HepG2 (cell line): ENCODE results near the gene HERC4. TPM values are rescaled to one million over a fixed set of nuclear protein-coding genes. Genes with fewer than 3 reads are reported as not detected.
A peak's percentile ranks its signal among the peaks of the same experiment; 100 is the strongest.

Experiments used
- CAMTA2 ChIP-seq: sonication (generic); formaldehyde crosslinking; IDR thresholded peaks from 2 replicates; pipeline ENCODE4 v1.4.0; 2020; ENCODE audit warnings: mild to moderate bottlenecking, missing genetic modification reagents, borderline replicate concordance
- DR1 ChIP-seq: sonication (generic); formaldehyde crosslinking; IDR thresholded peaks from 2 replicates; pipeline ENCODE4 v1.8.0; 2021; ENCODE audit warnings: mild to moderate bottlenecking, missing genetic modification reagents, inconsistent platforms
- EHMT2 ChIP-seq: fragments of 200-600 bp; sonication (generic); IDR thresholded peaks from 2 replicates; pipeline ENCODE4 v1.7.0; 2017; ENCODE audit warnings: antibody characterized with exemption, low read depth, low read length, borderline replicate concordance
- GPBP1L1 ChIP-seq: sonication (generic); formaldehyde crosslinking; IDR thresholded peaks from 2 replicates; pipeline ENCODE4 v1.5.0; 2020; ENCODE audit warnings: mild to moderate bottlenecking, missing genetic modification reagents
- KLF15 ChIP-seq: sonication (generic); formaldehyde crosslinking; IDR thresholded peaks from 2 replicates; pipeline ENCODE4 v1.8.1; 2023; ENCODE audit warnings: borderline replicate concordance, mild to moderate bottlenecking, inconsistent platforms, missing genetic modification reagents, mixed read lengths
- LCORL ChIP-seq, 2 experiments: fragments of 450-650 bp in 1 of 2; sonication (generic) in 1 of 2; formaldehyde crosslinking in 1 of 2; IDR thresholded peaks; 2 replicates each; pipeline versions ENCODE4 v1.5.0 to v1.6.1; 2017 to 2020; ENCODE audit warnings: antibody characterized with exemption in 1 of 2, missing genetic modification reagents in 1 of 2
- MAX ChIP-seq: IDR thresholded peaks from 2 replicates; pipeline ENCODE4 v1.6.1; 2012; ENCODE audit warnings: inconsistent platforms
- MIER3 ChIP-seq: IDR thresholded peaks from 2 replicates; pipeline ENCODE4 v1.6.1; 2016; ENCODE audit warnings: missing compliant biosample characterization, borderline replicate concordance
- NR2C2 ChIP-seq: sonication (generic); formaldehyde crosslinking; IDR thresholded peaks from 2 replicates; pipeline ENCODE4 v1.4.0; 2020; ENCODE audit warnings: missing genetic modification reagents, mild to moderate bottlenecking, moderate library complexity, borderline replicate concordance
- NR2F2 ChIP-seq: IDR thresholded peaks from 2 replicates; pipeline ENCODE4 v1.6.1; 2012; ENCODE audit warnings: low read depth, inconsistent platforms, borderline replicate concordance
- NR3C1 ChIP-seq: sonication (generic); formaldehyde crosslinking; IDR thresholded peaks from 2 replicates; pipeline ENCODE4 v1.4.0; 2020; ENCODE audit warnings: missing genetic modification reagents
- SPEN ChIP-seq: sonication (generic); formaldehyde crosslinking; IDR thresholded peaks from 2 replicates; pipeline ENCODE4 v1.5.1; 2020; ENCODE audit warnings: low read depth, mild to moderate bottlenecking, missing genetic modification reagents
- STAT6 ChIP-seq: sonication (generic); formaldehyde crosslinking; IDR thresholded peaks from 2 replicates; pipeline ENCODE4 v1.4.0; 2020; ENCODE audit warnings: missing genetic modification reagents, mild to moderate bottlenecking, borderline replicate concordance
- TCF12 ChIP-seq, 2 experiments: fragments of 450-650 bp in 1 of 2; sonication (generic) in 1 of 2; formaldehyde crosslinking in 1 of 2; IDR thresholded peaks; 2 replicates each; pipeline versions ENCODE4 v1.6.1 to v1.8.0; 2017 to 2022; ENCODE audit warnings: antibody characterized with exemption in 1 of 2, mild to moderate bottlenecking in 1 of 2, missing genetic modification reagents in 1 of 2, moderate library complexity in 1 of 2
- ZBTB38 ChIP-seq: sonication (generic); formaldehyde crosslinking; IDR thresholded peaks from 2 replicates; pipeline ENCODE4 v1.5.1; 2020; ENCODE audit warnings: mild to moderate bottlenecking, missing genetic modification reagents
- ZBTB39 ChIP-seq: sonication (generic); formaldehyde crosslinking; IDR thresholded peaks from 2 replicates; pipeline ENCODE4 v1.5.0; 2020; ENCODE audit warnings: missing genetic modification reagents
- ZC3H13 ChIP-seq: sonication (generic); formaldehyde crosslinking; IDR thresholded peaks from 2 replicates; pipeline ENCODE4 v1.8.1; 2023; ENCODE audit warnings: mild to moderate bottlenecking, missing genetic modification reagents, moderate library complexity
- ZNF30 ChIP-seq: sonication (generic); formaldehyde crosslinking; IDR thresholded peaks from 2 replicates; pipeline ENCODE4 v1.5.0; 2020; ENCODE audit warnings: mild to moderate bottlenecking, missing genetic modification reagents
- ZNF605 ChIP-seq: sonication (generic); formaldehyde crosslinking; IDR thresholded peaks from 2 replicates; pipeline ENCODE4 v1.8.0; 2022; ENCODE audit warnings: mild to moderate bottlenecking, missing genetic modification reagents
- ZNF7 ChIP-seq: IDR thresholded peaks from 2 replicates; pipeline ENCODE4 v1.6.1; 2016; ENCODE audit warnings: missing biosample characterization, missing genetic modification reagents
- polyA plus RNA-seq, 8 experiments: library from polyadenylated mRNA; depleted of rRNA in 3 of 8; stranded (reverse) in 7 of 8; unstranded in 1 of 8; fragments of >200 nt; fragmentation: Illumina TruSeq in 4 of 8; extraction: Trizol in 4 of 8; gene quantifications; 2 replicates each; pipeline versions ENCODE4 v1.2.1 to v1.2.3, GENCODE V29; 2011 to 2016; ENCODE audit warnings: low read depth in 4 of 8, missing spikeins in 1 of 8, mixed read lengths in 1 of 8; ENCODE audit not compliant: insufficient read depth in 1 of 8
- total RNA-seq, 5 experiments: library from RNA; depleted of rRNA; stranded (reverse); fragments of >200 nt; fragmentation: Illumina TruSeq; extraction: Trizol; gene quantifications; 2 replicates each; pipeline ENCODE4 v1.2.3, GENCODE V29; 2016; ENCODE audit warnings: low read depth in 1 of 5

The HERC4 gene
- total and polyA plus RNA-seq, 2 of the 13 experiments (the other 11 are each of a cell fraction or from before 2014, with no cell fraction given), result 9.8 to 20.2 TPM

- TF ChIP-seq KLF15 (CRISPR knock-in tag), result 0 out of 2 replicates have a peak, but pooled peaks have one; percentile 58
- peak; percentile 68; the same call in 1 of the 2 replicates for TF ChIP-seq CAMTA2
- TF ChIP-seq EHMT2, result no peak
- TF ChIP-seq ZNF30 (CRISPR knock-in tag), result no peak
- TF ChIP-seq MAX, result peak; percentile 98
- TF ChIP-seq STAT6, result no peak; the same call in 1 of the 2 replicates
- TF ChIP-seq SPEN (CRISPR knock-in tag), result peak; percentile 85
- TF ChIP-seq GPBP1L1, result no peak
- peak; percentile 95 for TF ChIP-seq DR1 (CRISPR knock-in tag)
- TF ChIP-seq ZNF605 (CRISPR knock-in tag), result peak; percentile 80
- peak; percentile 91 for TF ChIP-seq ZC3H13
- peak; percentile 76; the same call in 1 of the 2 replicates for TF ChIP-seq MIER3 (CRISPR knock-in tag)
- TF ChIP-seq ZBTB39 (CRISPR knock-in tag), result no peak
- peak; percentile 24; the same call in 1 of the 2 replicates for TF ChIP-seq NR2C2 (CRISPR knock-in tag)
- TF ChIP-seq NR2F2, result no peak
- no peak for TF ChIP-seq NR3C1 (CRISPR knock-in tag)
- TF ChIP-seq TCF12 (IDR thresholded peaks at IDR 0.05), result no peak
- peak; percentile 79 for TF ChIP-seq TCF12 (CRISPR knock-in tag; IDR thresholded peaks at IDR 0.05)
- no peak for TF ChIP-seq ZNF7 (CRISPR knock-in tag)
- peak; percentile 58; the same call in 1 of the 2 replicates for TF ChIP-seq ZBTB38 (CRISPR knock-in tag)
- peak; percentile 51; the same call in 1 of the 2 replicates for TF ChIP-seq LCORL (IDR thresholded peaks at IDR 0.05)
- peak; percentile 69 for TF ChIP-seq LCORL (CRISPR knock-in tag; IDR thresholded peaks at IDR 0.05)
These were observed 190.7 kb downstream of the HERC4 start, which contains the start of gene SIRT1 (continued) for GRCh38 chr10:67884313-67884841.
